Keratinocyte (primary cell): ENCODE measurements around the gene FAM193B. TPM values are rescaled to one million over a fixed set of nuclear protein-coding genes. Genes with fewer than 3 reads are reported as not detected.

ENCODE experiments used
- DNase-seq: peaks from one replicate; pipeline ENCODE4 v3.0.0-alpha.2; 2011; ENCODE audit warnings: low read depth, missing footprints, low spot score
- FAIRE-seq: peaks from 2 replicates; lab custom pipeline; 2011; peaks lifted over from hg19 to GRCh38; lab: Jason Lieb, UNC
- H2AFZ ChIP-seq: 2 replicates; pipeline ENCODE4 v1.6.0; 2012; ENCODE audit warnings: low read length, control low read depth, inconsistent platforms; ENCODE audit not compliant: control insufficient read depth
- H3K27ac ChIP-seq: 2 replicates; pipeline ENCODE4 v1.5.1; 2011; ENCODE audit warnings: low read length; ENCODE audit not compliant: control insufficient read depth, insufficient read depth
- H3K27me3 ChIP-seq: 3 replicates; pipeline ENCODE4 v1.6.0; 2011; ENCODE audit warnings: low read length; ENCODE audit not compliant: control insufficient read depth, insufficient read depth; ENCODE audit errors: extremely low read depth
- H3K36me3 ChIP-seq, 2 experiments: 2 replicates in 1 of 2; 3 replicates in 1 of 2; pipeline ENCODE4 v1.5.1; 2011; ENCODE audit warnings: low read length in 2 of 2, mild to moderate bottlenecking in 1 of 2; ENCODE audit not compliant: control insufficient read depth in 2 of 2, insufficient read depth in 2 of 2; ENCODE audit errors: extremely low read depth in 1 of 2
- H3K4me1 ChIP-seq: 3 replicates; pipeline ENCODE4 v1.5.1; 2011; ENCODE audit warnings: low read length; ENCODE audit not compliant: control insufficient read depth, insufficient read depth; ENCODE audit errors: extremely low read depth
- H3K4me2 ChIP-seq: 3 replicates; pipeline ENCODE4 v1.6.0; 2011; ENCODE audit warnings: low read depth, low read length; ENCODE audit not compliant: control insufficient read depth, insufficient read depth; ENCODE audit errors: extremely low read depth
- H3K4me3 ChIP-seq, 3 experiments: fragments of 200-600 bp in 1 of 3; sonication (generic) in 1 of 3; 2 replicates in 2 of 3; 3 replicates in 1 of 3; pipeline ENCODE4 v1.5.1; 2011 to 2016; ENCODE audit warnings: low read length in 3 of 3, mild to moderate bottlenecking in 3 of 3, control low read depth in 2 of 3, inconsistent platforms in 1 of 3, low read depth in 1 of 3, mixed read lengths in 1 of 3, mixed run types in 1 of 3, moderate library complexity in 1 of 3; ENCODE audit not compliant: control insufficient read depth in 2 of 3, insufficient read depth in 2 of 3; ENCODE audit errors: extremely low read depth in 1 of 3
- H3K79me2 ChIP-seq: 2 replicates; pipeline ENCODE4 v1.6.0; 2012; ENCODE audit warnings: low read length; ENCODE audit not compliant: control insufficient read depth, insufficient read depth
- H3K9ac ChIP-seq: 3 replicates; pipeline ENCODE4 v1.6.0; 2011; ENCODE audit warnings: low read length; ENCODE audit not compliant: control insufficient read depth, insufficient read depth; ENCODE audit errors: extremely low read depth
- H3K9me1 ChIP-seq: 3 replicates; pipeline ENCODE4 v1.6.0; 2011; ENCODE audit warnings: low read length; ENCODE audit not compliant: control insufficient read depth, insufficient read depth; ENCODE audit errors: extremely low read depth
- H3K9me3 ChIP-seq: 2 replicates; pipeline ENCODE4 v1.5.1; 2012; ENCODE audit warnings: low read depth, low read length; ENCODE audit not compliant: control insufficient read depth
- H4K20me1 ChIP-seq: 3 replicates; pipeline ENCODE4 v1.6.0; 2011; ENCODE audit warnings: low read length; ENCODE audit not compliant: control insufficient read depth, insufficient read depth; ENCODE audit errors: extremely low read depth
- CTCF ChIP-seq, 3 experiments: IDR thresholded peaks in 1 of 3; conservative IDR thresholded peaks in 1 of 3; optimal IDR thresholded peaks in 1 of 3; 2 replicates in 2 of 3; 3 replicates in 1 of 3; pipeline versions ENCODE3 to v1.5.1; 2011; ENCODE audit warnings: low read length in 3 of 3, mild to moderate bottlenecking in 3 of 3, moderate library complexity in 2 of 3, control low read depth in 1 of 3, inconsistent platforms in 1 of 3; ENCODE audit not compliant: insufficient read depth in 2 of 3; ENCODE audit errors: extremely low read depth in 1 of 3
- EZH2 ChIP-seq: IDR thresholded peaks from one replicate; pipeline ENCODE4 v1.6.1; 2012; ENCODE audit warnings: inconsistent platforms, mild to moderate bottlenecking, low read length, moderate library complexity
- dilution Hi-C: fragments of 300-500 bp; cut with MboI; formaldehyde crosslinking; loops from one replicate; pipeline ENCODE4 v1.7.0; 2020; ENCODE audit warnings: low sequenced_read_pairs; ENCODE audit not compliant: extremely low pct_ligation_motif_present
- polyA plus RNA-seq, 5 experiments: library from polyadenylated mRNA; depleted of rRNA in 3 of 5; stranded (reverse) in 3 of 5; stranded (forward) in 1 of 5; unstranded in 1 of 5; fragments of >200 nt; gene quantifications; 1 replicate in 1 of 5; 2 replicates in 3 of 5; 3 replicates in 1 of 5; pipeline versions ENCODE4 v1.2.1 to v1.2.3, GENCODE V29; 2011 to 2012; ENCODE audit warnings: missing spikeins in 2 of 5, low read depth in 1 of 5, low replicate concordance in 1 of 5

Gene FAM193B
- polyA plus RNA-seq, 1 donor (not counting 4 experiments of a cell fraction or from before 2014, with no cell fraction given), result 27.5 TPM

GRCh38 chr5:177477701-177478477 lies 76.5 kb downstream of the FAM193B start:
- Histone ChIP-seq H3K36me3 (peaks cover 4 to 5% of the 10 kb centered on the region in 2 experiments), H4K20me1 (no peaks in the 10 kb centered on the region), H3K79me2 (no peaks in the 10 kb centered on the region), H3K4me2 (no peak overlapping the region), H3K9ac (no peak overlapping the region), H3K4me1 (peaks cover 11% of the 10 kb centered on the region), H3K9me3 (no peaks in the 10 kb centered on the region), H3K9me1 (no peaks in the 10 kb centered on the region), H3K27me3 (no peaks in the 10 kb centered on the region), H3K4me3 (no peak overlapping the region), H3K27ac (no peak overlapping the region), H2AFZ (no peak overlapping the region)
- dilution Hi-C loops, result no loop called here
- DNase-seq (no peak), FAIRE-seq (no peak)
- TF ChIP-seq CTCF (optimal IDR thresholded peaks at IDR 0.05 in 1 of 3, IDR thresholded peaks at IDR 0.05 in 1 of 3, conservative IDR thresholded peaks at IDR 0.05 in 1 of 3; ENCODE audit: extremely low read depth in 1 of 3, insufficient read depth in 2 of 3, low read length in 3 of 3) (no peak), EZH2 (no peak)

GRCh38 chr5:177476531-177477233 lies 77.7 kb downstream of the FAM193B start:
- DNase-seq (no peak), FAIRE-seq (no peak)
- Histone ChIP-seq H4K20me1 (no peaks in the 10 kb centered on the region), H3K4me3 (no peak overlapping the region), H3K9ac (no peak overlapping the region), H3K9me3 (no peaks in the 10 kb centered on the region), H3K79me2 (peaks cover 6% of the 10 kb centered on the region), H3K36me3 (peaks cover 3 to 4% of the 10 kb centered on the region in 2 experiments), H3K4me2 (no peak overlapping the region), H3K27ac (no peak overlapping the region), H3K27me3 (no peaks in the 10 kb centered on the region), H3K9me1 (no peaks in the 10 kb centered on the region), H3K4me1 (peaks cover 17% of the 10 kb centered on the region), H2AFZ (no peak overlapping the region)
- TF ChIP-seq EZH2 (no peak), CTCF (optimal IDR thresholded peaks at IDR 0.05 in 1 of 3, IDR thresholded peaks at IDR 0.05 in 1 of 3, conservative IDR thresholded peaks at IDR 0.05 in 1 of 3; ENCODE audit: extremely low read depth in 1 of 3, insufficient read depth in 2 of 3, low read length in 3 of 3) (no peak)
- dilution Hi-C loops, result no loop called here
